ENCODE measurements around the gene SGF29.

SGF29 gene

GRCh38 chr16:28597692-28598261 lies 44.1 kb downstream of the SGF29 start:
- no peak for TF ChIP-seq TCF12 (IDR thresholded peaks at IDR 0.05; ENCODE audit: low read depth)
- no peak for TF ChIP-seq TEAD4 (IDR thresholded peaks at IDR 0.05)
- no peak for TF ChIP-seq REST (IDR thresholded peaks at IDR 0.05; ENCODE audit: low read depth)
- TF ChIP-seq RAD21 (IDR thresholded peaks at IDR 0.05; ENCODE audit: low read depth): 0 out of 2 replicates have a peak, but pooled peaks have one; percentile 13

- TF ChIP-seq FOXM1 (IDR thresholded peaks at IDR 0.05; ENCODE audit: borderline replicate concordance, low read depth): no peak
- no peak for TF ChIP-seq TCF12 (IDR thresholded peaks at IDR 0.05; ENCODE audit: low read depth)
- TF ChIP-seq CREB1 (IDR thresholded peaks at IDR 0.05; ENCODE audit: low read depth): no peak
- TF ChIP-seq NFIC (IDR thresholded peaks at IDR 0.05): no peak
- TF ChIP-seq CEBPB (IDR thresholded peaks at IDR 0.05): no peak
- TF ChIP-seq TEAD4 (IDR thresholded peaks at IDR 0.05): no peak
- no peak for TF ChIP-seq REST (IDR thresholded peaks at IDR 0.05; ENCODE audit: low read depth)
- TF ChIP-seq USF1 (IDR thresholded peaks at IDR 0.05): no peak
- no peak for TF ChIP-seq MAX (IDR thresholded peaks at IDR 0.05)
- TF ChIP-seq YY1 (IDR thresholded peaks at IDR 0.05; ENCODE audit: low read depth): no peak
- TF ChIP-seq RAD21 (IDR thresholded peaks at IDR 0.05; ENCODE audit: low read depth): no peak
- TF ChIP-seq TAF1 (IDR thresholded peaks at IDR 0.05; ENCODE audit: low read depth): no peak
- TF ChIP-seq EGR1 (IDR thresholded peaks at IDR 0.05): no peak
- TF ChIP-seq ZBTB7A (IDR thresholded peaks at IDR 0.05; ENCODE audit: low read depth): no peak
- no peak for TF ChIP-seq EP300 (IDR thresholded peaks at IDR 0.05; ENCODE audit: borderline replicate concordance)
These were observed 48.8 kb downstream of the SGF29 start for GRCh38 chr16:28602529-28602928.

- TF ChIP-seq MAX (IDR thresholded peaks at IDR 0.05) (no peak), TCF12 (IDR thresholded peaks at IDR 0.05; ENCODE audit: low read depth) (no peak), TEAD4 (IDR thresholded peaks at IDR 0.05) (no peak), REST (IDR thresholded peaks at IDR 0.05; ENCODE audit: low read depth) (no peak), TAF1 (IDR thresholded peaks at IDR 0.05; ENCODE audit: low read depth) (no peak), ZBTB7A (IDR thresholded peaks at IDR 0.05; ENCODE audit: low read depth) (no peak), CEBPB (IDR thresholded peaks at IDR 0.05) (no peak), YY1 (IDR thresholded peaks at IDR 0.05; ENCODE audit: low read depth) (no peak), NFIC (IDR thresholded peaks at IDR 0.05) (no peak)
These were observed 49.9 kb downstream of the SGF29 start for GRCh38 chr16:28603381-28604185.

GRCh38 chr16:28604186-28604565 lies 50.5 kb downstream of the SGF29 start:
- TF ChIP-seq CEBPB (IDR thresholded peaks at IDR 0.05) (no peak), TAF1 (IDR thresholded peaks at IDR 0.05; ENCODE audit: low read depth) (no peak)
